HT1080 (cell line): ENCODE data around the gene CARMIL3. TPM values are rescaled to one million over a fixed set of nuclear protein-coding genes. Genes with fewer than 3 reads are reported as not detected.

Experiments
- DNase-seq: peaks from one replicate; pipeline ENCODE4 v3.0.0-alpha.2; 2015; ENCODE audit warnings: low read depth
- total RNA-seq: library from RNA; depleted of rRNA; stranded (reverse); fragments of >200 nt; shearing (Covaris generic); gene quantifications from 2 replicates; pipeline ENCODE4 v1.2.3, GENCODE V29; 2014

CARMIL3 gene
- total RNA-seq, 1 experiment from 2014 or later = 0.11 TPM

DNA sequence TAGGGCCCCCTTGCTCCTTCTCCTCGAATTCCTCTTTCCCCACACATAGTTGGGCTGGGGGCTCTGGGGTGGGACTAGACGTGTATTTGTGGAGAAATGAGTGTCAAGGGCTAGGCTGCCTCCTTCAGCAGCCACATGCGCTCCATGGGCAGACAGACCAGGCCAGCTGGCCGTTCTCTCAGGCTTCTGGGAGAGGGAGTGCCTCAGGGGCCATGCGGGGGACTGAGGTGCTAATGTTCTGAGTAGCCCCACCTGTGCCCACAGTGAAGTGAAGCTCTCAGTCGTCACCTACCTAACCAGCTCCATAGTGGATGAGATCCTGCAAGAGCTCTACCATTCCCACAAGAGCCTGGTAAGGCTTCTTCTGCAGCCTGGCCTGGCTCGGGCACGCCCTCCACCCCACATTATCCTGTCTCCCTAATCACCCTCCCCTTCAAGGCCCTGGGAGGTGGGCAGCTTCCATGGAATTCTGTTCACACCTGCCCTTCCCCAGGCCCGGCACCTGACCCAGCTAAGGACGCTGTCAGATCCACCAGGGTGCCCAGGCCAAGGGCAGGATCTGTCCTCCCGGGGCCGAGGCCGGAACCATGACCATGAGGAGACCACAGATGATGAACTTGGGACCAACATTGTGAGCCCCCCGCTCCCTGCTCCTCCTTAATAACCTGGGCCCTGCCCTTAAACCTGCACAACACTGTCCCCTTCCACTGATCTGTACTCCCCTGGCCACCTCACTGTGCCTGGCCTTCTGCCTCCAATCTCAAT, 10.6 kb downstream of the CARMIL3 start:
- no peak for DNase-seq

DNA sequence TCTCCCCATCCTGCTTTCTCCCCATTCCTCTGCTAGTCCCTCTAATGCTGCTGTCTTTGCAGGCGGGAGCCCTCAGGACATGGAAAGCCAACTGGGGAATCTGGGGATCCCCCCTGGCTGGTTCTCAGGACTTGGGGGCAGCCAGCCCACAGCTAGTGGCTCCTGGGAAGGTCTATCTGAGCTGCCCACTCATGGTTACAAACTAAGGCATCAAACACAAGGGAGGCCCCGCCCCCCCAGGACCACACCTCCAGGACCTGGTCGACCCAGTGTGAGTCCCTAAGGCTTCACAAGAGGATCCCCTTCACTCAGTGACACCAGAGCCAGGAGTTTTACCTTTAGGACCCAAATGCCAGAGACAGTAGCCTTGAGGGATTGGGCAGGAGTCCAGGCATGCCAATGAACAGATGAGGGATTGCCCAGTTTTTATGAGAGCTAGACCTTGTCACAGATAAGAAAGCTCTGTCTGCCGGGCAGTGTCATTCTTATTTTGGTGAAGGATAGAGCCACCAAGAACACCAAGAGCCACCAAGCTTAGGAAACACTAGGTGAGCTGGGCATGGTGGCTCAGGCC, 11.5 kb downstream of the CARMIL3 start:
- no peak for DNase-seq

DNA sequence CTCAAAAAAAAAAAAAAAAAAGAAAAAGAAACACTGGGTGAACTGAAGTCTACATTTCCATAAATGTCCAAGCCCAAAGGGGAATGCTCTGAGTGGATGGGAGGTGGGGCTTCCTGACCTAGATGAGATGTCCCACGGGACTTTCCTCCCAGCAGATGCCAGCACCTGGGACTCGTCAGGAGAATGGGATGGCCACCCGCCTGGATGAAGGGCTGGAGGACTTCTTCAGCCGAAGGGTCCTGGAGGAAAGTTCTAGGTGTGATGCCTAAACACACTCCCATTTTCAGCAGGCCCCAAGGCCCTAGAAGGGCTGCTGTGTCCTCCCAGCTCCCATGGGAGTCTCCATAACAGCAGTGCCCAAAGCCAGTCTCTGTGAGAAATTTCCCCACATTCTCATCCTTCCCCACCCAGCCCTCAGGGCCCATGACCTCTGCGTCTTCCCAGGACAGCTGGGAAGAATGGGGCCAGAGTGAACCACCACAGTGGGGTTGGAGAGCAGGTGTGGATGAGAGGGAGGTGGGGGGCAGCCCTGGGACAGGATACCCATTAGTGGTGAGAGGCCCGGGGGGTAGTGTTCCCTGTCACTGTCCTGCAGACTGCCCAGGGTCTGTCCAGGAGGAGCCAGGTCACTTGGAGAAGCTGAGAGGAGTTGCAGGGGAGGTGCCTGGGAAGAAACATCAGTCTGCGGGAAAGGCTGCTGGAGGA, 12.4 kb downstream of the CARMIL3 start:
- DNase-seq = no peak

DNA sequence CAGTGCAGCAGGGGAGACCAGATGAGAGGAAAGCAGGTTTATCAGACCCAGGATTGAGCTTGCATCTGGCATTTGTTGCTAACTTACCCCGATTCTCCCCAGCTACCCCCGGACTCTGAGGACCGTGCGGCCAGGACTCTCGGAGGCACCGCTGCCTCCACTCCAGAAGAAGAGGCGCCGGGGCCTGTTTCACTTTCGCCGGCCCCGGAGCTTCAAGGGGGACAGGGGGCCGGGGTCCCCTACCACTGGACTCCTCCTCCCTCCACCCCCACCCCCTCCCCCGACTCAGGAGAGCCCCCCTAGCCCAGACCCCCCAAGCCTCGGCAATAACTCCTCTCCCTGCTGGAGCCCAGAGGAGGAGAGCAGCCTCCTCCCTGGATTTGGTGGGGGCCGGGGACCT, 13.0 kb downstream of the CARMIL3 start:
- DNase-seq = no peak

DNA sequence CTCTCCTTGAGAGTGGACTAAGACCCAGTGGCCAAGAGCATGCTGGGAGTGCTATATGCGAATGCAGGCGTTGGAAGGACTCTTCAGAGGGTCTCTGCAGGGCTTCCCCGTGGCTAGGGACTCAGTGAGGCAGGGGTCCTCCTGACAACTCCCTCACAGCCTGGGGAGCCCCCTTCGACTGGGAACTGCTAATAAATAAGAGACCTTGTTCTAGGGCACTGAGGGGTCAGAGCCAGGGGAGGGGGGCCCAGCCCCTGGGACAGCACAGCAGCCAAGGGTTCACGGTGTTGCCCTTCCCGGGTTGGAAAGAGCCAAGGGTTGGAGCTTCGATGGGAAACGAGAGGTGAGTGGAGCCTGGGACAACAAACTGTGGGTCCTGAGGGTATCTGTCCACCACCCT, 13.6 kb downstream of the CARMIL3 start:
- DNase-seq = no peak

DNA sequence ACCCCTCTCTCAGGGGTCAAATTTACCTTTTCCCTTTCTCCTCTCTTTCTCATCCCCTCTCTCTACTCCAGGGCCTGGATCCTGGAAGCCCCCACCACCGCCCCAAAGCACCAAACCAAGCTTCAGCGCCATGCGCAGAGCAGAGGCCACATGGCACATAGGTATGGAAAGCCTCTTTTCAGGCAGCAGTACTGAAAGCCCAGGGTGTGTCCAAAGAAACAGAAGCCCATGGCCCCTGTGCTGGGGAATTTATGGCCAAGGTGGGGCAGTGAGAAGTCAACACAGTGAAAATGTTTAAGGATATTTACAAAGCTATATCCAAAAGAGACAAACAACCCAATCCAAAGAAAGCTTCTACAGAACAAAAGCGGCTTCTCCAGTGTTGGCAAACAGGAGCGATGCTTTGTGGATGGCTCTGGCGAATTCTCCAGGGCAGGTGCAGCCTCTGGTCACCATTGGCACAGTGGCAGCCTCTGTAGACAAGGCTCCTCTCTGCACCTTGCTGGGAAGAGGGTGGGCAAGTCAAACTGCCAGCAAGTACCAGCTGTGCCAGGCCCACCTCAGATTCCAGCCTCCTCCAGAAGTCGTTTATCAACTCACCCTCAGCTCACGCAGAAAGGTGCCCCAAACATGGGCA, 14.8 kb downstream of the CARMIL3 start:
- no peak for DNase-seq

DNA sequence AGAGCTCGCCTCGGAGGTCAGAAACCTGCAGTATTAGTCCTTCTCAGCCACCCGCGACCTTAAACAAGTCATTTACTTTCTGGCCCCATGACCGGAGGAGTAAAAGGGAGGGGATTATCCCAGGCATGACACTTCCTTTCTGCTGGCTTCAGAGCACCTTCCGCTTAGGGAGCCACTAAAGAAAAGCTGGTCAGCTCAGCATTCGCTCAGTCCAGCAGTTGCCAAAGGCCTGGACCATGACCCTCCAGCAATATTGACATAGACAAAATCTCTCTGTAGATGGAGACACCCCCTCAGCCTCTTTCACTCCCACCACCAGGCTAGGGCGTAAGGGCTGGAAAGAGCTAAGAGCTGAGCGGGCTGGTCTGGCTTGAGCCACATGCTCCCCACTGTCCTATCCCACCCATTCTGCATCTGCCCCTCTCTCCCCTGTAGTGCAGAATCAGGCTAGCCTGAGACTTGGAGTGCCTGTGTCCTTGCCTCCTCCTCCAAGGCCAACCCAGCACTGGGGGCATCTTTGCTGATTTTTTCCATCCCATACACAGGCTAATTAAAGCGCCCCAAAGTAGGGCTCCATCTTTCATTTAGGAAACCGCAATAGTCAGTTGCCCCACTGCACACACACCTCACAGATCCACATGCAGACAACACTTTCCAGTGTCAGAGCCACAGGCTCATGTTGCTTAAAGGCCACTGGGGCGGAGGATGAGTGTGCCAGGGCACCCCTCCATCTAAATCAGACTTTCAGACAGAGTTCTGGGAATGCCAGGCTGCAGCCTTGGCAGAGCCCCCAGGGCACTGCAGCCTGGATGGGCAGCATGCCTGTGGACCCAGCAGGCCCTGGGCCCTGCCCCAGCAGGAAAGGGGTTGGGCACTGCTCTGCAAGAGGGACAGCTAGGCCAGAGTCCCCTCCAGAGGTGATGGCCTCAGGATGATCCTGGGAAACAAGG, 15.6 kb downstream of the CARMIL3 start:
- DNase-seq = no peak

DNA sequence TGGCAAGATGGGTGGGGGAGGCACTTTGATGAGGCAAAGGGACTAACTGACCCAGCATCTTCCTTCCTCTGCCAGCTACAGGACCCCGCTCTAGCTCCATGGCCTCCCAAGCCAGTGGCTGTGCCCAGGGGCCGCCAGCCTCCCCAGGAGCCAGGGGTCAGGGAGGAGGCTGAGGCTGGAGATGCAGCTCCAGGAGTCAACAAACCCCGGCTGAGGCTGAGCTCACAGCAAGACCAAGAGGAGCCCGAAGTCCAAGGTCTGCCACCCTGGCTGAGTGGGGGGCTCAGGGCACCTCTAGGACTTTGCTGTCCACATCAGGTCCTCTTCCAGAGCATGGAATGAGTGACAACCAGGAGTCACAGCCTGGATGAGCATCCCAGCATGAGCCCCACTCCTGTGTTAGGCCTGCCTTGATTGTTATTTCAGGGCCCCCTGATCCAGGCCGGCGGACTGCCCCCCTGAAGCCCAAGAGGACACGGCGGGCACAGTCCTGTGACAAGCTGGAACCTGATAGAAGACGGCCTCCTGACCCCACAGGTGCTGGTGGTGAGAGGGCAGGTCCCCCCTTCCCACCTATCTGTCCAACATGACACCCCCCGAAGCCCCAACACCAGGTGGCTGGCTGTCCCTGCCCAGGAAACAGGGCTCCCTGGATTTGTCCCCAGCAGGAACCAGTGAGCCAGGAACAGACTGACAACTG, 17.1 kb downstream of the CARMIL3 start:
- no peak for DNase-seq

DNA sequence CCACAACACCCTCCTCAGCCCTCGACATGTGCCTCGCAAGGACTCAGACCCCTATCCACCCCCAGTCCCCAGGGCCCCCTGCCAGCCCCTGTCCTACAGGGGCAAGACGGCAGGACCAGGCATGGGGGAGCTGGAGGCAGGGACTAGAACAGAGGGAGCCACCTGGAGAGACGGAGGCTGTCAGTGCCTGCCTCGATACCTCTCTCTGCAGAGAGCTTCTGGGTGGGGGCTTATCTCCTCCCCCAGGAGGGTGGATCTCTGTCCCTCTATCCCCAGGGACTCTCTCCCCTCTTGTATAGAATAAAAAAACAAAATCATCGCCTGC, 17.6 kb downstream of the CARMIL3 start:
- no peak for DNase-seq

DNA sequence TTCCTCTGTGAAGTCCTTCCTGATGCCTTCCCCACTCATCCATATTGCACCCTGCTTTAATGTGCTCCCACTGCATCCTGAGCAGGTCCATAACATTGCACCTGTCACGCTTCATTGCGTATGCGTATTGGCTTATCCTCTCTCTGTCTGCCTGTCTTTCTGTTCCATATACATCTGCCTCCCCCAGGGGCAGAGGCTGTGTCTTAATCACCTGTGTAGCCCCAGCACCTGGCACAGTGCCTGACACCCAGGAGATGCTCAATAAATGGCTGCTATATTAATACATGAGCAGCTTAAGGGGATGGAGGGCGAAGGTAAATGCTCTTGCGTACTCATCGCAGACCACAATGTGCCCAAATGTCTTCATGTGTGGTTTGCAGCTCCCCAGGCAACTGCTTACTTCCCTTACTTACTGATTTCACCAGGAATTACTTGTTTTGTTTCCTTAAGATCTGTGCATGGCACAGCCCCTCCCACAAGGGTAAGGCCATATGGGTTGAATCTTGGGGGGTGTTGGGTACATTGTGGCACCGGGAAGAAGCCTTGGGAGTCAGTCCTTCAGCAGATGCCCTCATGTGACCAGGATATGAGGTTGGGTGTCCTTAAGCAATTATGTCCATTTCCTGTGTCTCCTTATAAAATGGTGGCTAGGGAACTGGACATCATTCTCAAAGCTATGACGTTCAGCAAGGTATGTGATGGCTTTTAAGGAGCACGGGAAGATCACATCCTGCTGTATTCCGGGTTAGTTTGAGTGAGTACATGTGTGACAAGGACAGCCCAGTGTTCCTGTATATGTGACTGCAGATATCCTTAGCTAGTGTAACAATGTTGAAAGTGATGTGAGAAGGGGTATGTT, 18.7 kb downstream of the CARMIL3 start:
- no peak for DNase-seq

DNA sequence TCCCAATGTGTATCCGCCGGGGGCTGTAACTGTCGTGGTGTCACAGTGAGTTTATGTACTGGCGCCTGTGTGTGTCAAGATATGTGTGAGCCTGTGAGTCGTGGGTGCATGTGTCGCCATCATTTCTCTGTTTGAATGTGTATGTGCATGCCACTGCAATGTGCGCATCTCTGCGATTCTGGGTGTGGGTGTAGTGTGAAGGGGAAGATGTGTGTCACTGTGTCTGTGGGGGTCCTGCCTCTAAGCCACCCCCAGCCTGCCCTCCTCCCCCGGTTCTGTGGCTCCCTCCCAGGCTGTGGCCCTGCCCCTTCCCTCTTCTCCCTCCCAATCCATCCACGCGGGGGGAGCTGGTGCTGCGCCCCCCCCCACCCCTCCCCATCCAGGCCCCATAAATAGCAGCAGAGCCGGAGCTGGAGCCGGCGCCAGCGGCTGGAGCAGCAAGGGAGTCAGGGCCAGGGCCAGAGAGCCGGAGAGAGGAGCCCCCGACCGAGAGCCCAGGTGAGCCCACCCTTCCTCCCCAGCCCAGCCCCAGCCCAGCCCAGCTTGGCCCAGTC, 19.4 kb downstream of the CARMIL3 start, which contains the start of gene CPNE6:
TSS of gene CPNE6 (plus strand) at position 419 of the 554 bp plus-strand sequence. CDS start 1,375 bp downstream, outside the sequence.
- no peak for DNase-seq

DNA sequence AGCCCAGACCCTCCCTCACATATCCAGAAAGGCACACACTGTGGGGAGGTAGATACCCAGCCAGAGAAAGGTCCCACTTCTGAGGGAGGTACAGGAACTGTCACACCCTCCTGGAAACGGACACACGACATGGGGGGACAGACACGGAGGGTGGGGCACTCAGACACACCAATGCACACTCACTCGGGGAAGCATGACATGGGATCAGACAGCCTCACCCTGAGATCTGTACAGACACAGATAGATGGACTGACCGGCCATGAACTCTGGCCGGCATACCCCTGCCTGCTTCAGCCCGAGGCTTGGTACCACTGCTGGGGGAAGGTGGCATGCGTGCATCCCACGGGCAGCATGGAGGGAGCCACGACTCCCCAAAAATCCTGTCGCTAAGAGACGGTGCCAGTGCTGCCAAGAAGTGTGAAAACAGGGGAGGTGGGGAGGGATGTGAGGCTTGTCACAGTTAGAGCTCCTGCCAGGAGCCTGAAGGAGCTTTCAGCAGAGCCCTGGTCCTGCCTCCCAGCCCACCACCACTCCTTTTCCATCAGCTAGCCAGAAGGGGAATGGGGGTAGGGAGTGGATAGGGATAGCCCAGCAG, 20.1 kb downstream of the CARMIL3 start:
- no peak for DNase-seq

DNA sequence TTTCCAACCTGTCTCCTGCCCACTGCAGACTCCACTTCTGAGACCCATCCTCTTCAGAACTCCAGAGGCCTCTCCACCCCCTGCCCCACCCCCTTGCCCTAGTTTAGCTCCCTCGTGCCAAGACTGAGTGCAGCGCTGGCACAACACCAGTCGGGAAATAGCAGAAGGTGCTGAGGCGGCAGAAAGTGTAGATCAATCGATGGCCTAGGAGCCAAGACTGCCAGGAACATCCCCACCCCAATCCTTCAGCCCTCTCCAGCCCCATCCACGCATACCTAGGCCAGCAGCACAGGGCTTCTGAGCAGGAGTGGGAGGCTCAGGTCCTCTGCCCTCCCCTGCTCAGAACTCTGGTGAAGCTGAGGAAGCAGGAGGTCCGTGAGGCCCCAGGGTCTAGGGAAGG, 20.6 kb downstream of the CARMIL3 start:
- no peak for DNase-seq

DNA sequence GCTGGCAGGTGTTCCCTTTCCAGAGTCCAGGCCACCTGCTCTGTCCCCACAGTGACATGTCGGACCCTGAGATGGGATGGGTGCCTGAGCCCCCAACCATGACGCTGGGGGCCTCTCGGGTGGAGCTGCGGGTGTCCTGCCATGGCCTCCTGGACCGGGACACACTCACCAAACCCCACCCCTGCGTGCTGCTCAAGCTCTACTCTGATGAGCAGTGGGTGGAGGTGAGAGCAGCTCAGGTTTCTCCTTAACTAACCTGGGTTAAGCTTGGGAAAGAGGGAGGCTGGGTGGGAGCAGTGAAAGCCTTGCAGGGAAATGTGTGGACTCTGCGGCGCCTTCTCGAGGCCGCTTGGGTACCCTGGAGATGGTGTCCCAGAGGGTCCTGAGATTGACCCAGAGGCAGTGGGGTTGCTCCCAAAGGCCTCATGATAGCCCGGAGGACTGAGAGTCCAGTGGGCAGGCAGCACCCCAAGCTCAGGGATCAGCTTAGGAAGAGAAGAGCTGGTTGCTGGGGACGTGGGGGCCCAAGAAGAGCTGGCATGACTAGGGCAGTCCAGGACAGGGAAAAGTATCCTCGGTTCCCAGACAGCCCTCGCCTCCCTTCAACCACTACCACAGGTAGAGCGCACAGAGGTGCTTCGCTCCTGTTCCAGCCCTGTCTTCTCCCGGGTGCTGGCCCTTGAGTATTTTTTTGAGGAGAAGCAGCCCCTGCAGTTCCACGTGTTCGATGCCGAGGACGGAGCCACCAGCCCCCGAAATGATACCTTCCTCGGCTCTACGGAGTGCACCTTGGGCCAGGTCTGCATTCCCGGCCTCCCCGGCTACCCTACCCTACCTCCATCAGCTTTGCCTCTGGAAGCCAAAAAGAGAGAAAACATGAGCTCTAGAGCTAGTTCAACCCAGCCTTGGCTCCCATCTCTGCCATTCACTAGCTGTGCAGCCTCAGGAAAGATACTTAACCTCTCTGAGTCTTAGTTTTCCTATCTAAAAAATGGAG, 21.4 kb downstream of the CARMIL3 start:
- no peak for DNase-seq

DNA sequence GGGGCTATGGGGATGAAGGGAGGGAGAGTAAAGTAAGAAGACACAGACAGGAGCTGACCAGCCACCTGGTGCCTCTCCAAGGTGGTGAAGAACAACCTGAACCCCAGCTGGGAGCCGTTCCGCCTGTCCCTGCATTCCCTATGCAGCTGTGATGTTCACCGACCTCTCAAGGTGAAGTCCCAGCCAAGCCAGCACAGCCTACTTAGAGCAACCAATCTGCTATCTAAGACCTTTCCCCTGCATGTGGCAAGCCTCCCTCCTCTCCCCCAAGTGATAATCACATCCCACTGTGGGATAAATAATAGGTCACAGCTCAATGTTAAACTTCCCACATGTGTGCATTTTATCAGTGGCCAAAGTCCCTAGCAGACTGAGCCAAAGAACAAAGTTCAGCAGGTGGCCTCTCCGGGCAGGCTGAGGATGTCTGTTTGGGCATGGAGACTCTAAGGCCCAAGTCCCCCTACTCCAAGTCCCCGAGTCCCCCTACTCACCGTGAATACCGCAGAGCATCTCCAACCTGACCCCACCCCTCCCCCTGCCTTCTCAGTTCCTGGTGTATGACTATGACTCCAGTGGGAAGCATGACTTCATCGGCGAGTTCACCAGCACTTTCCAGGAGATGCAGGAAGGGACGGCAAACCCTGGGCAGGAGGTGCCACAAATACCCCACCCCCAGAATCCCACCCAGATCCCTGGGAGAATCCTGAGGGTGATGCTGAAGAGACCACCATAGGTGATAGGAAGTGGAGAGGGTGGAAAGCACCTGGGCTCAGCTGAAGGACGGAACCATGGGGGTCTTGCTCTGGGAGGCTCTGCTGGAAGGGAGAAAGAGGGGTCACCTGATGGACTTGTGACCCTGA, 23.0 kb downstream of the CARMIL3 start:
- no peak for DNase-seq

DNA sequence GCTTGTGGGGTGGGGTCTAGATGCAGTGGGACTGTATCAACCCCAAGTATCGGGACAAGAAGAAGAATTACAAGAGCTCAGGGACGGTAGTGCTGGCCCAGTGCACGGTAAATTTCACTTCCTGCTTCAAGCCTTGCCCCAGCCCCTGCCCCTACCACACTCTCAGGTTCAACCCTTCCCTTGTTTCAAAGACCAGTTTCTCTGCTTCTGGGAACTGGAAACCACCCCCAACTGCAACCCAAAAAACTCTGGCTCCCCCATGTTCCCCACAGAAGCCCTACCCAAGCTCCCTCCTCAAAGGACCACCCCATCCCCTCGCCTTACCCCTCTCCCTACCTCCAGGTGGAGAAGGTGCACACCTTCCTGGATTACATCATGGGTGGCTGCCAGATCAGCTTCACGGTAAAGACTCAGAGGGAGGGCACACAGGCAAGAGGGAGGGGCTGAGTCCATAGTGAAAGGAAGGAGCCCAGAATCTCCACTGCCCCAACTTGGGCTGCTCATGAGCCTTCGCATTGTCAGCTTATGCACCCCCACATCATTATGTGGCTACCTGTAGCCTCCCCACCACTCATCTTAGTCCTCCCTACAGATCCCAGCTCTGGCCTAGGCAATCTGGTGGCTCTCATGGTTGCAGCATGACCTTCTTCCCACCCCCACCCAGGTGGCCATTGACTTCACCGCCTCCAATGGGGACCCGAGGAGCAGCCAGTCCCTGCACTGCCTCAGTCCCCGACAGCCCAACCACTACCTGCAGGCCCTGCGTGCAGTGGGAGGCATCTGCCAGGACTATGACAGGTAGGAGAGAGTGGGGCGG, 23.9 kb downstream of the CARMIL3 start:
- no peak for DNase-seq
